MM.1S (cell line): Measurements from ENCODE around the gene MYBPC3.

ENCODE experiments used
- EZH2 ChIP-seq: fragments of 300-600 bp; sonication (generic); optimal IDR thresholded peaks from 2 replicates; pipeline ENCODE3; 2017; ENCODE audit warnings: low read depth, mild to moderate bottlenecking, antibody characterized with exemption, low read length, mixed read lengths
- EZH2phosphoT487 ChIP-seq: fragments of 300-600 bp; sonication (generic); IDR thresholded peaks from 2 replicates; pipeline ENCODE4 v1.6.1; 2018; ENCODE audit warnings: antibody characterized with exemption, low read length
- TF ChIP-seq, protein P1 (sequence below): fragments of 300-600 bp; sonication (generic); IDR thresholded peaks from 2 replicates; pipeline ENCODE4 v1.5.1; 2016; ENCODE audit warnings: antibody characterized with exemption, low read length, mixed read lengths

DNA sequence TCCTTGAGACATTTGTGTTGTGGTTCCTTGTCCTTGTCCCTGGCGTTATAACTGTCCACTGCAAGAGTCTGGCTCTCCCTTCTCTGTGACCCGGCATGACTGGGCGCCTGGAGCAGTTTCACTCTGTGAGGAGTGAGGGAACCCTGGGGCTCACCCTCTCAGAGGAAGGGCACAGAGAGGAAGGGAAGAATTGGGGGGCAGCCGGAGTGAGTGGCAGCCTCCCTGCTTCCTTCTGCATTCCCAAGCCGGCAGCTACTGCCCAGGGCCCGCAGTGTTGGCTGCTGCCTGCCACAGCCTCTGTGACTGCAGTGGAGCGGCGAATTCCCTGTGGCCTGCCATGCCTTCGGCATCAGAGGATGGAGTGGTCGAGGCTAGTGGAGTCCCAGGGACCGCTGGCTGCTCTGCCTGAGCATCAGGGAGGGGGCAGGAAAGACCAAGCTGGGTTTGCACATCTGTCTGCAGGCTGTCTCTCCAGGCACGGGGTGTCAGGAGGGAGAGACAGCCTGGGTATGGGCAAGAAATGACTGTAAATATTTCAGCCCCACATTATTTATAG lies 23.0 kb downstream of the MYBPC3 start:
- TF ChIP-seq, protein P1, sequence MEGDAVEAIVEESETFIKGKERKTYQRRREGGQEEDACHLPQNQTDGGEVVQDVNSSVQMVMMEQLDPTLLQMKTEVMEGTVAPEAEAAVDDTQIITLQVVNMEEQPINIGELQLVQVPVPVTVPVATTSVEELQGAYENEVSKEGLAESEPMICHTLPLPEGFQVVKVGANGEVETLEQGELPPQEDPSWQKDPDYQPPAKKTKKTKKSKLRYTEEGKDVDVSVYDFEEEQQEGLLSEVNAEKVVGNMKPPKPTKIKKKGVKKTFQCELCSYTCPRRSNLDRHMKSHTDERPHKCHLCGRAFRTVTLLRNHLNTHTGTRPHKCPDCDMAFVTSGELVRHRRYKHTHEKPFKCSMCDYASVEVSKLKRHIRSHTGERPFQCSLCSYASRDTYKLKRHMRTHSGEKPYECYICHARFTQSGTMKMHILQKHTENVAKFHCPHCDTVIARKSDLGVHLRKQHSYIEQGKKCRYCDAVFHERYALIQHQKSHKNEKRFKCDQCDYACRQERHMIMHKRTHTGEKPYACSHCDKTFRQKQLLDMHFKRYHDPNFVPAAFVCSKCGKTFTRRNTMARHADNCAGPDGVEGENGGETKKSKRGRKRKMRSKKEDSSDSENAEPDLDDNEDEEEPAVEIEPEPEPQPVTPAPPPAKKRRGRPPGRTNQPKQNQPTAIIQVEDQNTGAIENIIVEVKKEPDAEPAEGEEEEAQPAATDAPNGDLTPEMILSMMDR: no peak
- TF ChIP-seq EZH2phosphoT487 (no peak), EZH2 (no peak)
